ENCODE data around the gene TMEM101.
"Not testable (repeated sequence)": the region's sequence is repeated elsewhere in the genome, so short reads cannot be mapped to it uniquely, and the experiment has no call there.

Gene TMEM101

GRCh38 chr17:43999024-43999423 is 15.7 kb downstream of the TMEM101 start:
- no peak for DNase-seq

- DNase-seq = no peak
These were observed 16.2 kb downstream of the TMEM101 start for GRCh38 chr17:43998552-43998951.

- DNase-seq = not testable (repeated sequence)
These were observed 17.6 kb downstream of the TMEM101 start for GRCh38 chr17:43997180-43997579.

- DNase-seq = no peak
These were observed 19.7 kb downstream of the TMEM101 start for GRCh38 chr17:43995150-43995471.

- DNase-seq = peak; percentile 70
These were observed 20.3 kb downstream of the TMEM101 start for GRCh38 chr17:43994272-43995149.

- no peak for DNase-seq
These were observed 22.1 kb downstream of the TMEM101 start for GRCh38 chr17:43992641-43993040.

- DNase-seq = no peak
These were observed 26.5 kb downstream of the TMEM101 start for GRCh38 chr17:43988301-43988700.

- DNase-seq = no peak
These were observed 27.4 kb downstream of the TMEM101 start for GRCh38 chr17:43987131-43988021.

- DNase-seq = no peak
These were observed 28.4 kb downstream of the TMEM101 start for GRCh38 chr17:43986225-43986981.

- DNase-seq = no peak
These were observed 30.2 kb downstream of the TMEM101 start for GRCh38 chr17:43984521-43984920.

GRCh38 chr17:43983515-43984411 is 31.0 kb downstream of the TMEM101 start:
- DNase-seq = no peak

- DNase-seq = no peak
These were observed 31.6 kb downstream of the TMEM101 start for GRCh38 chr17:43983196-43983514.

- DNase-seq = no peak
These were observed 32.6 kb downstream of the TMEM101 start for GRCh38 chr17:43982171-43982570.

GRCh38 chr17:43979671-43980070 is 35.1 kb downstream of the TMEM101 start:
- no peak for DNase-seq

- no peak for DNase-seq
These were observed 35.8 kb downstream of the TMEM101 start for GRCh38 chr17:43979011-43979410.

- DNase-seq = no peak
These were observed 36.7 kb downstream of the TMEM101 start for GRCh38 chr17:43978078-43978477.

- no peak for DNase-seq
These were observed 37.6 kb downstream of the TMEM101 start for GRCh38 chr17:43976963-43977837.

- no peak for DNase-seq
These were observed 38.9 kb downstream of the TMEM101 start for GRCh38 chr17:43975898-43976297.

GRCh38 chr17:43974382-43975266 is 40.1 kb downstream of the TMEM101 start:
- DNase-seq = no peak

Measured in stimulated activated CD4-positive, alpha-beta T cell treated with anti-CD3 and anti-CD28 coated beads, Interleukin-4, amount 100 ng/mL, for 24 hours (primary cell).